ENCODE results near the gene ENOX1. TPM values are rescaled to one million over a fixed set of nuclear protein-coding genes. Genes with fewer than 3 reads are reported as not detected.
"Not testable (repeated sequence)": the region's sequence is repeated elsewhere in the genome, so short reads cannot be mapped to it uniquely, and the experiment has no call there.

The ENOX1 gene
- total RNA-seq: under 1 TPM; 0.07 to 0.19 TPM

- Mint-ChIP-seq H3K27ac (no peak within 1 kb of the TSS), H3K4me3 (peak within 1 kb of the TSS; percentile 77), H3K4me1 (peaks cover 13% of the 10 kb centered on the region), H3K9me3 (no peaks in the 10 kb centered on the region), H3K36me3 (ENCODE audit: low read depth) (no peaks in the 10 kb centered on the region), H3K27me3 (peaks cover 54% of the 10 kb centered on the region)
- CTCF ChIA-PET: no interaction called here
- POLR2A ChIA-PET: no interaction called here
- peak; percentile 32 for DNase-seq
Observed at GRCh38 chr13:43786766-43787517, at the start of gene ENOX1. TSS of gene ENOX1 (minus strand) at chr13:43786972.

- ChIA-PET CTCF (no interaction called here), POLR2A (no interaction called here)
- Mint-ChIP-seq H3K4me1 (no peaks in the 10 kb centered on the region), H3K4me3 (no peak overlapping the region), H3K36me3 (ENCODE audit: low read depth) (no peaks in the 10 kb centered on the region), H3K9me3 (no peaks in the 10 kb centered on the region), H3K27me3 (peaks cover 7% of the 10 kb centered on the region), H3K27ac (no peak overlapping the region)
- DNase-seq: no peak
Observed at GRCh38 chr13:43835701-43836100, 48.9 kb upstream of the ENOX1 start.

- Mint-ChIP-seq H3K4me1 (no peaks in the 10 kb centered on the region), H3K9me3 (no peaks in the 10 kb centered on the region), H3K4me3 (no peak overlapping the region), H3K36me3 (ENCODE audit: low read depth) (no peaks in the 10 kb centered on the region), H3K27me3 (peaks cover 22% of the 10 kb centered on the region), H3K27ac (no peak overlapping the region)
- no peak for DNase-seq
- POLR2A ChIA-PET: no interaction called here
- CTCF ChIA-PET: no interaction called here
Observed at GRCh38 chr13:43831088-43831487, 44.3 kb upstream of the ENOX1 start.

GRCh38 chr13:43830497-43830881 is 43.7 kb upstream of the ENOX1 start:
- Mint-ChIP-seq H3K4me1 (no peaks in the 10 kb centered on the region), H3K36me3 (ENCODE audit: low read depth) (no peaks in the 10 kb centered on the region), H3K27me3 (peaks cover 22% of the 10 kb centered on the region), H3K4me3 (no peak overlapping the region), H3K9me3 (no peaks in the 10 kb centered on the region), H3K27ac (no peak overlapping the region)
- ChIA-PET CTCF (no interaction called here), POLR2A (no interaction called here)
- no peak for DNase-seq

GRCh38 chr13:43824656-43825055 is 37.9 kb upstream of the ENOX1 start:
- H3K27ac Mint-ChIP-seq; H3K4me1 Mint-ChIP-seq; H3K4me3 Mint-ChIP-seq; DNase-seq; H3K9me3 Mint-ChIP-seq; CTCF ChIA-PET; POLR2A ChIA-PET; H3K36me3 Mint-ChIP-seq (ENCODE audit: low read depth): not testable (repeated sequence)
- H3K27me3 Mint-ChIP-seq: peaks cover 15% of the 10 kb centered on the region

GRCh38 chr13:43822969-43823368 is 36.2 kb upstream of the ENOX1 start:
- H3K36me3 Mint-ChIP-seq (ENCODE audit: low read depth): no peaks in the 10 kb centered on the region
- H3K4me1 Mint-ChIP-seq: no peaks in the 10 kb centered on the region
- H3K9me3 Mint-ChIP-seq: no peaks in the 10 kb centered on the region
- ChIA-PET POLR2A (no interaction called here), CTCF (no interaction called here)
- H3K27ac Mint-ChIP-seq: no peak overlapping the region
- DNase-seq: no peak
- peaks cover 14% of the 10 kb centered on the region for H3K27me3 Mint-ChIP-seq
- no peak overlapping the region for H3K4me3 Mint-ChIP-seq

- no peaks in the 10 kb centered on the region for H3K4me1 Mint-ChIP-seq
- CTCF ChIA-PET: no interaction called here
- DNase-seq: no peak
- no peaks in the 10 kb centered on the region for H3K9me3 Mint-ChIP-seq
- no peaks in the 10 kb centered on the region for H3K36me3 Mint-ChIP-seq (ENCODE audit: low read depth)
- H3K27me3 Mint-ChIP-seq: peaks cover 14% of the 10 kb centered on the region
- H3K4me3 Mint-ChIP-seq: no peak overlapping the region
- POLR2A ChIA-PET: no interaction called here
- H3K27ac Mint-ChIP-seq: no peak overlapping the region
Observed at GRCh38 chr13:43816401-43816889, 29.7 kb upstream of the ENOX1 start.

- CTCF ChIA-PET: no interaction called here
- Mint-ChIP-seq H3K27ac (no peak overlapping the region), H3K36me3 (ENCODE audit: low read depth) (no peaks in the 10 kb centered on the region), H3K4me3 (no peak overlapping the region), H3K4me1 (no peaks in the 10 kb centered on the region), H3K9me3 (no peaks in the 10 kb centered on the region), H3K27me3 (peaks cover 17% of the 10 kb centered on the region)
- POLR2A ChIA-PET: no interaction called here
- DNase-seq: no peak
Observed at GRCh38 chr13:43815204-43815603, 28.4 kb upstream of the ENOX1 start.

GRCh38 chr13:43808676-43809075 is 21.9 kb upstream of the ENOX1 start:
- ChIA-PET POLR2A (no interaction called here), CTCF (no interaction called here)
- DNase-seq: no peak
- peaks cover 3% of the 10 kb centered on the region for H3K4me1 Mint-ChIP-seq
- no peak overlapping the region for H3K4me3 Mint-ChIP-seq
- no peak overlapping the region for H3K27ac Mint-ChIP-seq
- H3K36me3 Mint-ChIP-seq (ENCODE audit: low read depth): no peaks in the 10 kb centered on the region
- no peaks in the 10 kb centered on the region for H3K9me3 Mint-ChIP-seq
- peaks cover 30% of the 10 kb centered on the region for H3K27me3 Mint-ChIP-seq

- no peaks in the 10 kb centered on the region for H3K36me3 Mint-ChIP-seq (ENCODE audit: low read depth)
Observed at GRCh38 chr13:43805681-43806128, 18.9 kb upstream of the ENOX1 start.

GRCh38 chr13:43805071-43805468 is 18.3 kb upstream of the ENOX1 start:
- no peaks in the 10 kb centered on the region for H3K36me3 Mint-ChIP-seq (ENCODE audit: low read depth)
- H3K27ac Mint-ChIP-seq: no peak overlapping the region
- POLR2A ChIA-PET: no interaction called here
- no peak overlapping the region for H3K4me3 Mint-ChIP-seq
- no peaks in the 10 kb centered on the region for H3K9me3 Mint-ChIP-seq
- peaks cover 3% of the 10 kb centered on the region for H3K4me1 Mint-ChIP-seq
- CTCF ChIA-PET: interaction anchor here (1.3 to 1.5 kb wide), 2 partner anchors 10 to 12 kb away, joined by 3 to 4 read pairs; no protein-coding TSS in a partner anchor
- DNase-seq: no peak
- H3K27me3 Mint-ChIP-seq: peaks cover 21% of the 10 kb centered on the region

More at GRCh38 chr13:43805681-43806128, 18.9 kb upstream of the ENOX1 start:
- H3K27ac Mint-ChIP-seq: no peak overlapping the region
- H3K27me3 Mint-ChIP-seq: peaks cover 21% of the 10 kb centered on the region
- H3K9me3 Mint-ChIP-seq: no peaks in the 10 kb centered on the region
- POLR2A ChIA-PET: no interaction called here
- DNase-seq: no peak
- H3K4me1 Mint-ChIP-seq: peaks cover 3% of the 10 kb centered on the region
- H3K4me3 Mint-ChIP-seq: no peak overlapping the region
- CTCF ChIA-PET: no interaction called here

- CTCF ChIA-PET: interaction anchor here (1.3 to 1.5 kb wide), 3 partner anchors 10 to 22 kb away, joined by 3 to 4 read pairs (median 4); no protein-coding TSS in a partner anchor
- Mint-ChIP-seq H3K4me1 (peaks cover 3% of the 10 kb centered on the region), H3K27me3 (peaks cover 24% of the 10 kb centered on the region), H3K9me3 (no peaks in the 10 kb centered on the region), H3K36me3 (ENCODE audit: low read depth) (no peaks in the 10 kb centered on the region), H3K27ac (no peak overlapping the region), H3K4me3 (no peak overlapping the region)
- DNase-seq: peak; percentile 61
- POLR2A ChIA-PET: no interaction called here
Observed at GRCh38 chr13:43804461-43805070, 17.8 kb upstream of the ENOX1 start.

GRCh38 chr13:43802511-43802910 is 15.7 kb upstream of the ENOX1 start:
- Mint-ChIP-seq H3K4me3 (no peak overlapping the region), H3K9me3 (no peaks in the 10 kb centered on the region), H3K36me3 (ENCODE audit: low read depth) (no peaks in the 10 kb centered on the region), H3K27me3 (peaks cover 19% of the 10 kb centered on the region), H3K4me1 (peaks cover 3% of the 10 kb centered on the region), H3K27ac (no peak overlapping the region)
- ChIA-PET CTCF (no interaction called here), POLR2A (no interaction called here)
- DNase-seq: no peak

GRCh38 chr13:43800828-43801227 is 14.1 kb upstream of the ENOX1 start:
- Mint-ChIP-seq H3K27ac (no peak overlapping the region), H3K4me1 (peaks cover 15% of the 10 kb centered on the region), H3K4me3 (no peak overlapping the region), H3K36me3 (ENCODE audit: low read depth) (no peaks in the 10 kb centered on the region), H3K27me3 (peaks cover 23% of the 10 kb centered on the region), H3K9me3 (no peaks in the 10 kb centered on the region)
- ChIA-PET CTCF (no interaction called here), POLR2A (no interaction called here)
- no peak for DNase-seq
